Ecto neural progenitor cell (in vitro differentiated cells): ENCODE data around the gene MEFV.

ENCODE experiments used
- DNase-seq: peaks from one replicate; pipeline ENCODE4 v3.0.0-alpha.2; 2018; ENCODE audit warnings: low spot score

MEFV gene

GRCh38 chr16:3268294-3268693 lies 11.9 kb upstream of the MEFV start:
- no peak for DNase-seq

GRCh38 chr16:3266873-3267537 lies 10.6 kb upstream of the MEFV start:
- DNase-seq: no peak

GRCh38 chr16:3264137-3265036 lies 8.0 kb upstream of the MEFV start:
- peak; percentile 99 for DNase-seq

GRCh38 chr16:3262517-3262916 lies 6.1 kb upstream of the MEFV start:
- DNase-seq: no peak

- no peak for DNase-seq
Measured at GRCh38 chr16:3259836-3260235, 3.4 kb upstream of the MEFV start.

GRCh38 chr16:3256866-3257465 lies 533 bp upstream of the MEFV start:
- no peak for DNase-seq

GRCh38 chr16:3254309-3254708 lies 2.1 kb downstream of the MEFV start:
- no peak for DNase-seq

GRCh38 chr16:3252967-3253366 lies 3.5 kb downstream of the MEFV start:
- DNase-seq: no peak

- DNase-seq: no peak
Measured at GRCh38 chr16:3249451-3249850, 7.0 kb downstream of the MEFV start.

- DNase-seq: no peak
Measured at GRCh38 chr16:3249020-3249419, 7.4 kb downstream of the MEFV start.

- DNase-seq: no peak
Measured at GRCh38 chr16:3248596-3248995, 7.8 kb downstream of the MEFV start.

GRCh38 chr16:3246876-3247275 lies 9.6 kb downstream of the MEFV start:
- no peak for DNase-seq

- no peak for DNase-seq
Measured at GRCh38 chr16:3246002-3246401, 10.4 kb downstream of the MEFV start.

- no peak for DNase-seq
Measured at GRCh38 chr16:3243882-3244281, 12.6 kb downstream of the MEFV start.

- no peak for DNase-seq
Measured at GRCh38 chr16:3242709-3243108, 13.7 kb downstream of the MEFV start.

GRCh38 chr16:3241761-3242160 lies 14.7 kb downstream of the MEFV start:
- DNase-seq: no peak

GRCh38 chr16:3235856-3236669 lies 20.4 kb downstream of the MEFV start:
- DNase-seq: no peak

- peak; percentile 96 for DNase-seq
Measured at GRCh38 chr16:3234857-3235561, 21.4 kb downstream of the MEFV start, which contains the start of gene ZNF200. Gene ZNF200 (minus strand): TSS chr16:3235158. CDS start chr16:3233755, 1,403 bp downstream.

- no peak for DNase-seq
Measured at GRCh38 chr16:3234543-3234856, 21.9 kb downstream of the MEFV start.

- DNase-seq: no peak
Measured at GRCh38 chr16:3223913-3224515, 32.4 kb downstream of the MEFV start.

- DNase-seq: no peak
Measured at GRCh38 chr16:3220839-3221238, 35.6 kb downstream of the MEFV start.
